Neuronal stem cell (in vitro differentiated cells): ENCODE data around the gene UTP25.
A peak's percentile ranks its signal among the peaks of the same experiment; 100 is the strongest.
"Not testable (repeated sequence)": the region's sequence is repeated elsewhere in the genome, so short reads cannot be mapped to it uniquely, and the experiment has no call there.

Experiments used
- DNase-seq: peaks from one replicate; pipeline ENCODE4 v3.0.0-alpha.2; 2013; ENCODE audit warnings: low spot score
- H2AFZ ChIP-seq: one replicate; pipeline ENCODE4 v1.6.1; 2013; ENCODE audit warnings: mild to moderate bottlenecking, low read length, inconsistent platforms
- H2AK5ac ChIP-seq: 2 replicates; pipeline ENCODE4 v1.6.1; 2013; ENCODE audit warnings: low read depth, mild to moderate bottlenecking, inconsistent platforms, low read length, moderate library complexity, mixed read lengths
- H2BK120ac ChIP-seq: 2 replicates; pipeline ENCODE4 v1.6.1; 2013; ENCODE audit warnings: low read depth, mild to moderate bottlenecking, inconsistent platforms, low read length, moderate library complexity, mixed read lengths
- H2BK12ac ChIP-seq: one replicate; pipeline ENCODE4 v1.6.1; 2013; ENCODE audit warnings: low read length, inconsistent platforms
- H2BK15ac ChIP-seq: 2 replicates; pipeline ENCODE4 v1.6.1; 2013; ENCODE audit warnings: mild to moderate bottlenecking, low read length, inconsistent platforms, mixed read lengths
- H2BK5ac ChIP-seq: one replicate; pipeline ENCODE4 v1.6.1; 2013; ENCODE audit warnings: inconsistent platforms, mild to moderate bottlenecking, low read length, moderate library complexity
- H3K14ac ChIP-seq: one replicate; pipeline ENCODE4 v1.6.1; 2013; ENCODE audit warnings: low read length, inconsistent platforms
- H3K18ac ChIP-seq: 2 replicates; pipeline ENCODE4 v1.6.1; 2013; ENCODE audit warnings: low read length, inconsistent platforms
- H3K23ac ChIP-seq: 2 replicates; pipeline ENCODE4 v1.6.1; 2013; ENCODE audit warnings: low read depth, mild to moderate bottlenecking, mixed read lengths, low read length, inconsistent platforms; ENCODE audit not compliant: poor library complexity
- H3K27ac ChIP-seq: replicated peaks from 3 replicates; pipeline ENCODE4 v1.5.1; 2013; ENCODE audit warnings: low read length, inconsistent platforms
- H3K27me3 ChIP-seq, 3 experiments: 2 replicates each; pipeline ENCODE4 v1.6.1; 2013; ENCODE audit warnings: low read length in 3 of 3, mild to moderate bottlenecking in 2 of 3, inconsistent platforms in 1 of 3, low read depth in 1 of 3, mixed read lengths in 1 of 3, moderate library complexity in 1 of 3; ENCODE audit not compliant: control insufficient read depth in 3 of 3, insufficient read depth in 3 of 3
- H3K36me3 ChIP-seq, 2 donors: replicated peaks in 1 of 2; 2 replicates each; pipeline ENCODE4 v1.6.1; 2013; ENCODE audit warnings: low read length in 2 of 2; ENCODE audit not compliant: control insufficient read depth in 2 of 2, insufficient read depth in 2 of 2
- H3K4ac ChIP-seq: 2 replicates; pipeline ENCODE4 v1.6.1; 2013; ENCODE audit warnings: inconsistent platforms, mild to moderate bottlenecking, low read length, moderate library complexity
- H3K4me1 ChIP-seq, 2 donors: 1 replicate in 1 of 2; 2 replicates in 1 of 2; pipeline ENCODE4 v1.6.1; 2013; ENCODE audit warnings: low read length in 2 of 2, low read depth in 1 of 2; ENCODE audit not compliant: control insufficient read depth in 2 of 2, insufficient read depth in 1 of 2
- H3K4me2 ChIP-seq: one replicate; pipeline ENCODE4 v1.6.1; 2013; ENCODE audit warnings: mild to moderate bottlenecking, low read length, inconsistent platforms; ENCODE audit not compliant: insufficient read depth, poor library complexity, severe bottlenecking
- H3K4me3 ChIP-seq, 2 donors: 2 replicates each; pipeline ENCODE4 v1.5.1; 2013; ENCODE audit warnings: low read length in 2 of 2, mild to moderate bottlenecking in 2 of 2, inconsistent platforms in 1 of 2, moderate library complexity in 1 of 2
- H3K79me1 ChIP-seq: one replicate; pipeline ENCODE4 v1.6.1; 2013; ENCODE audit warnings: low read depth, mild to moderate bottlenecking, inconsistent platforms, low read length, moderate library complexity
- H3K9ac ChIP-seq: one replicate; pipeline ENCODE4 v1.6.1; 2013; ENCODE audit warnings: mild to moderate bottlenecking, low read depth, low read length, inconsistent platforms; ENCODE audit not compliant: poor library complexity
- H3K9me3 ChIP-seq, 2 donors: replicated peaks in 1 of 2; 2 replicates each; pipeline versions ENCODE3 to v1.6.1; 2013; ENCODE audit warnings: low read length in 2 of 2, mild to moderate bottlenecking in 2 of 2, inconsistent platforms in 1 of 2, low read depth in 1 of 2, mixed read lengths in 1 of 2, moderate library complexity in 1 of 2; ENCODE audit not compliant: control insufficient read depth in 2 of 2, insufficient read depth in 1 of 2
- H4K8ac ChIP-seq: one replicate; pipeline ENCODE4 v1.6.1; 2013; ENCODE audit warnings: low read depth, mild to moderate bottlenecking, inconsistent platforms, low read length, moderate library complexity
- H4K91ac ChIP-seq: one replicate; pipeline ENCODE4 v1.6.1; 2013; ENCODE audit warnings: low read length, low read depth, mild to moderate bottlenecking, inconsistent platforms; ENCODE audit not compliant: poor library complexity
- WGBS, 2 donors: extraction: QIAGEN DNeasy Blood & Tissue Kit; methylation state at CpG; one replicate each; pipeline ENCODE4 v1.1.7; 2013; ENCODE audit warnings: missing lambda C conversion rate in 2 of 2, mixed read lengths in 1 of 2; ENCODE audit not compliant: insufficient read length in 2 of 2, insufficient replicate concordance in 1 of 2; ENCODE audit errors: extremely low coverage in 2 of 2; 5-methylcytosine and 5-hydroxymethylcytosine counted together

The UTP25 gene

DNA sequence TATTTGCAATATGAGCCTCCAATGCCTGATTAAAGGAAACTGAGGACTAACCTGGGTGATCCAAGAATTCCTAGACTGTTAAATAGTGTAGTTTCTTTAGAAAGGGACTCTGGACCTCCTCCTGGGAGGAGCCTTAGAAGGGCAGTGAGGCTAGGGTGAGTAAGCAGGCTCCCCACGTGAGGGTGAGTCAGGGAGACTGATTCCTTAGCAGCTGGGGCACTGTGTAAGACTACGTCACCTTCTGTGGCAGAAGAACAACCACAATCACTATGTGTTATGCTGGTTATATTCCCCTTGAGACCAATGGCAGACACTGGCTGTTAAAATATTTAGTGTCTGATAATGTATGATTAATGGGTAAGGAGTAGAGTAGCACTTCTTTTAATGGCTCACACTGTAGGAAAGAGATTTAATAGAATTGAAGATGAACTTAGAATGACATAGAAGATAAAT, 56.9 kb downstream of the UTP25 start:
- no peak overlapping the region for H3K23ac ChIP-seq
- no peak overlapping the region for H2BK120ac ChIP-seq
- H2BK12ac ChIP-seq, result no peak overlapping the region
- H3K14ac ChIP-seq, result no peak overlapping the region
- no peaks in the 10 kb centered on the region for H3K27me3 ChIP-seq
- no peak overlapping the region for H2AK5ac ChIP-seq
- no peak overlapping the region for H3K27ac ChIP-seq
- no peak overlapping the region for H4K8ac ChIP-seq
- no peak overlapping the region for H3K4me2 ChIP-seq
- no peak overlapping the region for H3K18ac ChIP-seq
- no peak overlapping the region for H3K4ac ChIP-seq
- peaks cover 6 to 10% of the 10 kb centered on the region in 2 donors for H3K4me1 ChIP-seq
- DNase-seq, result no peak
- no peaks in the 10 kb centered on the region for H3K9me3 ChIP-seq
- no peaks in the 10 kb centered on the region for H3K79me1 ChIP-seq
- H4K91ac ChIP-seq, result no peak overlapping the region
- H2BK5ac ChIP-seq, result no peak overlapping the region
- no peaks in the 10 kb centered on the region for H3K36me3 ChIP-seq
- no CpG with 5 or more reads among the region's 2 CpGs for WGBS, 2 donors
- H3K9ac ChIP-seq, result no peak overlapping the region
- no peak overlapping the region for H2BK15ac ChIP-seq
- H3K4me3 ChIP-seq, result no peak overlapping the region
- H2AFZ ChIP-seq, result peak overlapping the region; percentile 2

DNA sequence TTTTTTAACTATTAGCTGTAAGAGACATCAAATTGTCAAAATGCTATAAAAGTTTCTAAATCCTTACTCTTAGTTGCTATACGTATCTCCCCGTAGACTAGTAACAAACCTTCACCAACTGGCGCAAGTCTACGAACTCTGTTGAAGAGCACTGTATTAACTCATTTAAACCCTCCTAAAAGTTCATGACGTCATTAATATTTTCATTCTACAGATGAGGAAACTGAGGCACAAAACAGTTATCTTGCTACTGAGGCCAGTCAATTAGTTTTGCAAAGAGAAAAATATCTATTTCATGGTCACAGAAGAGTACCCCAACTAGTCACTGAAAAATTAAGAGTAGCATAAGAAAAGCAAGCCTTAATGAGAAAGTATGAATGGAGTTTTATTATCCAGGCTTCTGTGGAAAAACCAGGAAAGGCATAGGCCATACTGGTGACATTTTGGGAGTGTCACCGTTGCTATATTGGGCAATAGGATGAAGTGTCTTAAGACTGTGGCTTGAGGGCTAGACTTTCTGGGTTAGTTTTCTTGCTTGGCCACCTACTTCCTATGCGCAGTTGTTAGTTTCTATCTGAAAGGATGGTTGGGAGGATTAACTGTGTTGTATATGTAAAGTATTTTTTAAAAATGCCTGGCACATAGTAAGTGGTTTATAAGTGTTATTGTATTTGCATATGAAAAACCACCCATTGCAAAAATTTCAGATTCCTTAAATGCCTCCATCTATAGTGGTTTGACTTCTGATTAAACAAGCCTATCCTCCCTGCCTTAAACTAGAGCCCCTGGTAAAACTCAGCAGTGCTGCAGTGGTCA, 57.8 kb downstream of the UTP25 start:
- WGBS, 2 donors, result no CpG with 5 or more reads among the region's 7 CpGs
- Histone ChIP-seq H3K27ac (no peak overlapping the region), H3K79me1 (no peaks in the 10 kb centered on the region)

DNA sequence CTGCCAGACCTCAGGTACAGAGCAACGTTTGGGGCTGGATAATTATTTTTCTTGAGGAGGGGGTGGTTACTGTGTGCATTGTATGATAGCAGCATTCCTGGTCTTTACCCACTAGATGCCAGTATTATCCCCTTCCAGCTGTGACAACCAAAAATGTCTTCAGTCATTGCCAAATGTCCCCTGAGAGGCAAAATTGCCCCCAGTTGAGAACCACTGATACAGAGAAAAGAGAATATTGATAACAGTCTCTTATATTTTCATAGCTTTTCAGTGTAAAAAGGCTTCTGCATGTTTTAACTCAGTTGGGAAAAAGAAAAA, 58.4 kb downstream of the UTP25 start:
- WGBS, 2 donors, result no CpG with 5 or more reads among the region's 1 CpG
- Histone ChIP-seq H3K27me3 (no peaks in the 10 kb centered on the region), H2BK15ac (no peak overlapping the region), H3K14ac (no peak overlapping the region), H3K9ac (no peak overlapping the region), H3K4me2 (no peak overlapping the region), H4K91ac (no peak overlapping the region), H2BK12ac (no peak overlapping the region), H4K8ac (no peak overlapping the region), H2BK5ac (no peak overlapping the region), H3K79me1 (no peaks in the 10 kb centered on the region), H3K4me3 (no peak overlapping the region), H3K27ac (no peak overlapping the region), H2AK5ac (no peak overlapping the region), H3K23ac (no peak overlapping the region), H3K36me3 (no peaks in the 10 kb centered on the region), H3K4ac (no peak overlapping the region), H2BK120ac (no peak overlapping the region), H2AFZ (no peak overlapping the region), H3K9me3 (no peaks in the 10 kb centered on the region), H3K4me1 (peaks cover 6 to 10% of the 10 kb centered on the region in 2 donors), H3K18ac (no peak overlapping the region)
- DNase-seq, result no peak

More for the DNA sequence above, 57.8 kb downstream of the UTP25 start:
- Histone ChIP-seq H2BK15ac (no peak overlapping the region), H2BK5ac (no peak overlapping the region), H2BK120ac (no peak overlapping the region), H3K9me3 (no peaks in the 10 kb centered on the region), H2BK12ac (no peak overlapping the region), H3K36me3 (no peaks in the 10 kb centered on the region), H2AK5ac (no peak overlapping the region), H4K91ac (no peak overlapping the region), H3K4ac (no peak overlapping the region), H3K9ac (no peak overlapping the region), H2AFZ (no peak overlapping the region), H3K27me3 (no peaks in the 10 kb centered on the region), H3K4me3 (no peak overlapping the region), H3K18ac (no peak overlapping the region), H4K8ac (no peak overlapping the region), H3K4me2 (no peak overlapping the region), H3K14ac (no peak overlapping the region), H3K23ac (no peak overlapping the region), H3K4me1 (peaks cover 6 to 10% of the 10 kb centered on the region in 2 donors)
- DNase-seq, result no peak

DNA sequence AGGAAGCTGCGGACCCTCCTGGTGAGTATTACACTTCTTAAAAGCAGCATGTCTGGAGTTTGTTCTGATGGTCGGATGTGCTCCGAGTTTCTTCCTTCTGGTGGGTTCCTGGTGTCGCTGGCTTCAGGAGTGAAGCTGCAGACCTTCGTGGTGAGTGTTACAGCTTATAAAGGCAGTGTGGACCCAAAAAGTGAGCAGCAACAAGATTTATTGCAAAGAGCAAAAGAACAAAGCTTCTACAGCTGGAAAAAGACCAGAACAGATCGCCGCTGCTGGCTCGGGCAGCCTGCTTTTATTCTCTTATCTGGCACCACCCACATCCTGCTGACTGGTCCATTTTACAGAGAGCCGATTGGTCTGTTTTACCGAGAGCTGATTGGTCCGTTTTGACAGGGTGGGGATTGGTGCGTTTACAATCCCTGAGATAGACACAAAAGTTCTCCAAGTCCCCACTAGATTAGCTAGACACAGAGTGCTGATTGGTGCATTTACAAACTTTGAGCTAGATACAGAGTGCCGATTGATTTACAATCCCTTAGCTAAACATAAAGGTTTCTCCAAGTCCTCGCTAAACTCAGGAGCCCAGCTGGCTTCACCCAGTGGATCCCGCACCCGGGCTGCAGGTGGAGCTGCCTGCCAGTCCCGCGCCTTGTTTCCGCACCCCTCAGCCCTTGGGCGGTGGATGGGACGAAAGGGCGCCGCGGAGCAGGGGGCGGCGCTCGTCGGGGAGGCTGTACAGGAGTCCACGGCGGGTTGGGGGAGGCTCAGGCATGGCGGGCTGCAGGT, 60.7 kb downstream of the UTP25 start:
- not testable (repeated sequence) for H2BK12ac ChIP-seq

More for the DNA sequence above, 60.7 kb downstream of the UTP25 start:
- not testable (repeated sequence) for H3K4me1 ChIP-seq, H3K36me3 ChIP-seq, H2BK15ac ChIP-seq, H3K27me3 ChIP-seq, H3K9me3 ChIP-seq, H3K27ac ChIP-seq, H4K91ac ChIP-seq, H3K9ac ChIP-seq, H3K4me3 ChIP-seq, DNase-seq, H2BK120ac ChIP-seq, H2BK5ac ChIP-seq, H3K4me2 ChIP-seq, H4K8ac ChIP-seq, H3K23ac ChIP-seq, H3K79me1 ChIP-seq, H2AFZ ChIP-seq, H2AK5ac ChIP-seq, H3K4ac ChIP-seq, H3K14ac ChIP-seq
- WGBS, 2 donors, result no CpG with 5 or more reads among the region's 31 CpGs
- peak overlapping the region; percentile 18 for H3K18ac ChIP-seq
